Liver (tissue), 9 donors: Measurements from ENCODE around the gene LTO1. TPM values are rescaled to one million over a fixed set of nuclear protein-coding genes. Genes with fewer than 3 reads are reported as not detected.

Source experiments
- DNase-seq: peaks from one replicate; pipeline ENCODE4 v3.0.0-alpha.2; 2017; ENCODE audit warnings: low spot score
- H3K27ac ChIP-seq, 2 donors: one replicate each; pipeline ENCODE4 v1.7.0; 2013; ENCODE audit warnings: inconsistent platforms in 2 of 2, low read length in 2 of 2, control low read depth in 1 of 2, low read depth in 1 of 2, mild to moderate bottlenecking in 1 of 2
- H3K27me3 ChIP-seq, 4 donors: one replicate each; pipeline versions ENCODE4 v1.6.1 to v1.7.0; 2013; ENCODE audit warnings: low read length in 3 of 4, inconsistent platforms in 1 of 4, mild to moderate bottlenecking in 1 of 4, moderate library complexity in 1 of 4; ENCODE audit not compliant: control insufficient read depth in 4 of 4, insufficient read depth in 4 of 4
- H3K36me3 ChIP-seq, 4 donors: one replicate each; pipeline versions ENCODE4 v1.6.1 to v1.7.0; 2013; ENCODE audit warnings: low read length in 3 of 4, mild to moderate bottlenecking in 3 of 4, low read depth in 1 of 4, moderate library complexity in 1 of 4; ENCODE audit not compliant: control insufficient read depth in 4 of 4, insufficient read depth in 3 of 4
- H3K4me1 ChIP-seq, 4 donors: one replicate each; pipeline versions ENCODE4 v1.6.1 to v1.7.0; 2013; ENCODE audit warnings: low read length in 3 of 4, mild to moderate bottlenecking in 3 of 4, moderate library complexity in 1 of 4; ENCODE audit not compliant: control insufficient read depth in 4 of 4, insufficient read depth in 4 of 4
- H3K4me3 ChIP-seq, 3 donors: one replicate each; pipeline versions ENCODE4 v1.6.1 to v1.7.0; 2013; ENCODE audit warnings: low read length in 3 of 3, control low read depth in 1 of 3, low read depth in 1 of 3, mild to moderate bottlenecking in 1 of 3
- H3K9ac ChIP-seq, 2 donors: one replicate each; pipeline ENCODE4 v1.7.0; 2013; ENCODE audit warnings: low read length in 2 of 2, mild to moderate bottlenecking in 2 of 2, moderate library complexity in 2 of 2, control low read depth in 1 of 2, low read depth in 1 of 2
- H3K9me3 ChIP-seq, 4 donors: one replicate each; pipeline versions ENCODE4 v1.6.1 to v1.7.0; 2013; ENCODE audit warnings: low read length in 3 of 4; ENCODE audit not compliant: control insufficient read depth in 4 of 4
- CTCF ChIP-seq: fragments of 150-350 bp; IDR thresholded peaks from 2 replicates; pipeline ENCODE4 v1.5.1; 2017; ENCODE audit warnings: improper control_type of control experiment, low read depth, low read length; ENCODE audit not compliant: missing input control
- EGR1 ChIP-seq, 2 donors: IDR thresholded peaks; 2 replicates each; pipeline ENCODE4 v1.6.1; 2016 to 2018; ENCODE audit warnings: antibody characterized with exemption in 2 of 2, low read depth in 2 of 2
- FOXA2 ChIP-seq: IDR thresholded peaks from 2 replicates; pipeline ENCODE4 v1.6.1; 2016; ENCODE audit warnings: antibody characterized with exemption
- GABPA ChIP-seq, 2 donors: IDR thresholded peaks in 1 of 2; conservative IDR thresholded peaks in 1 of 2; 2 replicates each; pipeline ENCODE4 v1.6.1; 2016; ENCODE audit warnings: antibody characterized with exemption in 2 of 2, mild to moderate bottlenecking in 1 of 2, moderate library complexity in 1 of 2
- HNF4A ChIP-seq, 2 donors: conservative IDR thresholded peaks; 2 replicates each; pipeline ENCODE4 v1.6.1; 2016; ENCODE audit warnings: antibody characterized with exemption in 2 of 2, mild to moderate bottlenecking in 2 of 2
- HNF4G ChIP-seq: IDR thresholded peaks from 2 replicates; pipeline ENCODE4 v1.6.1; 2016; ENCODE audit warnings: antibody characterized with exemption
- JUND ChIP-seq, 2 donors: IDR thresholded peaks; 2 replicates each; pipeline ENCODE4 v1.6.1; 2016; ENCODE audit warnings: antibody characterized with exemption in 2 of 2
- MAX ChIP-seq: IDR thresholded peaks from 2 replicates; pipeline ENCODE4 v1.6.1; 2016; ENCODE audit warnings: antibody characterized with exemption
- NR2F2 ChIP-seq: IDR thresholded peaks from 2 replicates; pipeline ENCODE4 v1.6.1; 2016; ENCODE audit warnings: antibody characterized with exemption
- RAD21 ChIP-seq, 2 donors: IDR thresholded peaks; 2 replicates each; pipeline ENCODE4 v1.6.1; 2016; ENCODE audit warnings: antibody characterized with exemption in 2 of 2, mild to moderate bottlenecking in 2 of 2
- REST ChIP-seq: IDR thresholded peaks from 2 replicates; pipeline ENCODE4 v1.6.1; 2016; ENCODE audit warnings: antibody characterized with exemption, mild to moderate bottlenecking
- RXRA ChIP-seq, 2 donors: IDR thresholded peaks; 2 replicates each; pipeline ENCODE4 v1.6.1; 2017 to 2018; ENCODE audit warnings: antibody characterized with exemption in 2 of 2, mild to moderate bottlenecking in 1 of 2
- SP1 ChIP-seq: IDR thresholded peaks from 2 replicates; pipeline ENCODE4 v1.6.1; 2018; ENCODE audit warnings: antibody characterized with exemption, mild to moderate bottlenecking
- TAF1 ChIP-seq: conservative IDR thresholded peaks from 2 replicates; pipeline ENCODE4 v1.6.1; 2016; ENCODE audit warnings: antibody characterized with exemption, mild to moderate bottlenecking
- YY1 ChIP-seq: IDR thresholded peaks from 2 replicates; pipeline ENCODE4 v1.6.1; 2016; ENCODE audit warnings: antibody characterized with exemption, mild to moderate bottlenecking
- ZBTB33 ChIP-seq: IDR thresholded peaks from 2 replicates; pipeline ENCODE4 v1.6.1; 2016; ENCODE audit warnings: antibody characterized with exemption
- WGBS: extraction: QIAGEN DNeasy Blood & Tissue Kit; methylation state at CpG from one replicate; pipeline ENCODE4 v1.1.7; 2013; 5-methylcytosine and 5-hydroxymethylcytosine counted together
- polyA plus RNA-seq, 2 donors: library from polyadenylated mRNA; stranded (reverse) in 1 of 2; unstranded in 1 of 2; fragments of 200-250 nt in 1 of 2; fragments of >200 nt in 1 of 2; fragmentation: Nextera tagmentation in 1 of 2; extraction: Ambion mirVana in 1 of 2; gene quantifications; one replicate each; pipeline versions ENCODE4 v1.2.1 to v1.2.3, GENCODE V29; 2013 to 2015
- total RNA-seq, 2 donors: library from RNA; depleted of rRNA; stranded (reverse); fragments of >200 nt; gene quantifications; one replicate each; pipeline ENCODE4 v1.2.3, GENCODE V29; 2014
- donor health status: healthy.
- donor health status: healthy.
- donor health status: healthy.
- donor health status: healthy.
- donor health status: healthy.

LTO1 gene
- total and polyA plus RNA-seq, 4 donors, result 4.9 to 12.3 (median 7.3) TPM

GRCh38 chr11:69654001-69654659 is 21.0 kb downstream of the LTO1 start:
- Histone ChIP-seq H3K4me3 (no peak overlapping the region), H3K27me3 (no peaks in the 10 kb centered on the region), H3K27ac (no peak overlapping the region), H3K9me3 (no peaks in the 10 kb centered on the region), H3K36me3 (peaks cover 8 to 40% (median 33%) of the 10 kb centered on the region in 4 donors), H3K4me1 (peaks cover 0 to 6% (median 4%) of the 10 kb centered on the region in 4 donors), H3K9ac (no peak overlapping the region)
- TF ChIP-seq CTCF, result no peak
- TF ChIP-seq REST, result no peak
- TF ChIP-seq FOXA2, result no peak
- no peak for TF ChIP-seq GABPA (IDR thresholded peaks at IDR 0.05 in 1 of 2, conservative IDR thresholded peaks at IDR 0.05 in 1 of 2)
- no peak for TF ChIP-seq TAF1
- TF ChIP-seq SP1, result no peak
- no peak for TF ChIP-seq ZBTB33
- TF ChIP-seq MAX, result no peak
- no peak for TF ChIP-seq HNF4A (conservative IDR thresholded peaks at IDR 0.05)
- no peak for TF ChIP-seq JUND (IDR thresholded peaks at IDR 0.05)
- TF ChIP-seq RXRA (IDR thresholded peaks at IDR 0.05), result no peak
- no peak for TF ChIP-seq NR2F2
- 71% methylated on average over 38 of the region's 38 CpGs for WGBS
- DNase-seq, result no peak

- H3K9ac ChIP-seq, result no peak overlapping the region
- no peaks in the 10 kb centered on the region for H3K9me3 ChIP-seq
- H3K36me3 ChIP-seq, result peaks cover 8 to 45% (median 36%) of the 10 kb centered on the region in 4 donors
- TF ChIP-seq HNF4G (no peak), NR2F2 (no peak), EGR1 (IDR thresholded peaks at IDR 0.05; ENCODE audit: low read depth in 2 of 2) (no peak), GABPA (IDR thresholded peaks at IDR 0.05 in 1 of 2, conservative IDR thresholded peaks at IDR 0.05 in 1 of 2) (no peak), TAF1 (no peak), RXRA (IDR thresholded peaks at IDR 0.05) (no peak), RAD21 (IDR thresholded peaks at IDR 0.05) (no peak), MAX (no peak), YY1 (no peak)
- no peak for DNase-seq
- no peaks in the 10 kb centered on the region for H3K27me3 ChIP-seq
- 95% methylated on average over 23 of the region's 23 CpGs for WGBS
- no peak overlapping the region for H3K4me3 ChIP-seq
- no peak overlapping the region for H3K27ac ChIP-seq
- peaks cover 0 to 6% (median 4%) of the 10 kb centered on the region in 4 donors for H3K4me1 ChIP-seq
These were observed 21.7 kb downstream of the LTO1 start for GRCh38 chr11:69653406-69653960.
